Measurements from ENCODE around the gene CDKN2AIP. TPM values are rescaled to one million over a fixed set of nuclear protein-coding genes. Genes with fewer than 3 reads are reported as not detected.
"Not testable (repeated sequence)": the region's sequence is repeated elsewhere in the genome, so short reads cannot be mapped to it uniquely, and the experiment has no call there.

CDKN2AIP gene
- total RNA-seq, 2 experiments from 2014 or later: 31.2 to 36.3 TPM

DNA sequence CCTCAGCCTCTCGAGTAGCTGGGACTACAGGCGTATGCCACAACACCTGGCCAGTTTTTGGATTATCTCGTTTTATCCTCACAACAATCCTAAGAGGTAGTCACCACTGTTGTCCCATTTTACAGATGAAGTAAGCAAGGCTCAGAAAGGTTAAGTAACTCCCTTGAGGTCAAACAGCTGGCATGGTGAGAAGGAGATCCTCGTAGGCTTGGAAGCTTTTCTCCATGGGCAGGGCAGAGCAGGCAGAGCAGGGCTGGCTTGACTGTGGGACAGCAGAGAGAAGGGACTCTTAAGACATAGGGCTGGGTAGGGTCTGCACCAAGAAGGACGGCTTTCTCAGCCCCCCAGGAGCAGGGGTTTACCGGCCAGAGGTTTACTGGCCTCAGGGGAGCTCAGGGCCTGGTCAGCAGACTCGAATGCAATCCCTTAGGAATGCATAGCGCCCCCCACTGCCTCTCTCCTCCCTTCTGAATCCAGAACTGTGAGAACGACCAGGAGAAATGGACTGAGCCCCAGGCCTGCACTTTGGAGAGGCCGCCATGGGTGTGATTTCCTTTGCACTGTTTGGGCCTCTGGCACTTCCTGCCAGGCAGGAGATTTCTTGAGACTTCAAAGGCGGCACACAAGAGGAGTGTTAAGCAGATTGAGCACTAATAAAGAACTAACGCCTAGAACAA is 14.0 kb upstream of the CDKN2AIP start:
- no peak overlapping the region for H3K4me3 ChIP-seq (ENCODE audit: low read depth, low read length, poor library complexity, severe bottlenecking)
- no TSS peak for BruUV-seq (replicated peaks)
- no peak overlapping the region for H3K27ac ChIP-seq (ENCODE audit: low read depth, low read length, poor library complexity, severe bottlenecking)
- POLR2A ChIA-PET: interaction anchor here (0.7 kb wide), 1 partner anchor 243 kb away, joined by 3 read pairs; no protein-coding TSS in a partner anchor
- no peak for TF ChIP-seq EZH2phosphoT487 (IDR thresholded peaks at IDR 0.05; ENCODE audit: borderline replicate concordance, low read depth, low read length)
- TF ChIP-seq CTCF (conservative IDR thresholded peaks at IDR 0.05; ENCODE audit: low read length): 0 out of 2 replicates have a peak, but pooled peaks have one; percentile 18
- H3K4me2 ChIP-seq (ENCODE audit: low read length): peak overlapping the region; percentile 20
- peak overlapping the region; percentile 92 for H2AFZ ChIP-seq (ENCODE audit: low read length)
- peaks cover 7% of the 10 kb centered on the region for H3K4me1 ChIP-seq (ENCODE audit: insufficient read depth, low read length, poor library complexity, severe bottlenecking)
- no peaks in the 10 kb centered on the region for H3K9me2 ChIP-seq (ENCODE audit: insufficient read depth, low read length)
- H3K36me3 ChIP-seq (ENCODE audit: insufficient read depth, low read length): no peaks in the 10 kb centered on the region
- no peaks in the 10 kb centered on the region for H3K9me3 ChIP-seq (ENCODE audit: low read length)
- CTCF ChIA-PET (ENCODE audit: unreplicated experiment): no interaction called here
- DNase-seq (ENCODE audit: low spot score): peak; percentile 37
- intact Hi-C loops (cut with micrococcal nuclease; ENCODE audit: unreplicated experiment): no loop called here
- no peaks in the 10 kb centered on the region for H4K20me1 ChIP-seq (ENCODE audit: insufficient read depth, low read length)
- H3K79me2 ChIP-seq (ENCODE audit: insufficient read depth, low read depth, low read length): no peaks in the 10 kb centered on the region

DNA sequence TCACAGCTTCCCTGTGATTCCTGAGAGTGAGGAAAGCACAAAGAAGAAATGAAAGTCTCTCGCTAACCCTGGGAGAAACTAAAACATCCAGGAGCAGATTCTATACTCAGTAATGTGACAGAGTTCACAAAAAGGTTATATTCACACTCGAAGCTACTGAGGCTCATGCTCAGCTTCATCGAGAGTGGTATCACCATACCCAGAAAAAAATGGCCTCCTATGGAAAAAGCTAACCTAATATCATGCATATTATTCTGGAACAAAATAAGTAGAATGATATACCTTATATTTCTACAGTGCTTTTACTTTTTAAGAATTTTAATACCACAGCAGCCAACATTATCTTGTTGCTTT is 13.5 kb upstream of the CDKN2AIP start:
- no peaks in the 10 kb centered on the region for H3K9me2 ChIP-seq (ENCODE audit: insufficient read depth, low read length)
- H3K27ac ChIP-seq (ENCODE audit: low read depth, low read length, poor library complexity, severe bottlenecking): no peak overlapping the region
- H3K9me3 ChIP-seq (ENCODE audit: low read length): no peaks in the 10 kb centered on the region
- no peaks in the 10 kb centered on the region for H4K20me1 ChIP-seq (ENCODE audit: insufficient read depth, low read length)
- H2AFZ ChIP-seq (ENCODE audit: low read length): peak overlapping the region; percentile 92
- TF ChIP-seq CTCF (conservative IDR thresholded peaks at IDR 0.05; ENCODE audit: low read length) (no peak), EZH2phosphoT487 (IDR thresholded peaks at IDR 0.05; ENCODE audit: borderline replicate concordance, low read depth, low read length) (no peak)
- intact Hi-C loops (cut with micrococcal nuclease; ENCODE audit: unreplicated experiment): no loop called here
- peak overlapping the region; percentile 20 for H3K4me2 ChIP-seq (ENCODE audit: low read length)
- peaks cover 7% of the 10 kb centered on the region for H3K4me1 ChIP-seq (ENCODE audit: insufficient read depth, low read length, poor library complexity, severe bottlenecking)
- no peak overlapping the region for H3K4me3 ChIP-seq (ENCODE audit: low read depth, low read length, poor library complexity, severe bottlenecking)
- no peak for DNase-seq (ENCODE audit: low spot score)
- ChIA-PET CTCF (ENCODE audit: unreplicated experiment) (no interaction called here), POLR2A (interaction anchor here (0.7 kb wide), 1 partner anchor 242 kb away, joined by 3 read pairs; no protein-coding TSS in a partner anchor)
- no peaks in the 10 kb centered on the region for H3K36me3 ChIP-seq (ENCODE audit: insufficient read depth, low read length)
- BruUV-seq (replicated peaks): no TSS peak
- no peaks in the 10 kb centered on the region for H3K79me2 ChIP-seq (ENCODE audit: insufficient read depth, low read depth, low read length)

DNA sequence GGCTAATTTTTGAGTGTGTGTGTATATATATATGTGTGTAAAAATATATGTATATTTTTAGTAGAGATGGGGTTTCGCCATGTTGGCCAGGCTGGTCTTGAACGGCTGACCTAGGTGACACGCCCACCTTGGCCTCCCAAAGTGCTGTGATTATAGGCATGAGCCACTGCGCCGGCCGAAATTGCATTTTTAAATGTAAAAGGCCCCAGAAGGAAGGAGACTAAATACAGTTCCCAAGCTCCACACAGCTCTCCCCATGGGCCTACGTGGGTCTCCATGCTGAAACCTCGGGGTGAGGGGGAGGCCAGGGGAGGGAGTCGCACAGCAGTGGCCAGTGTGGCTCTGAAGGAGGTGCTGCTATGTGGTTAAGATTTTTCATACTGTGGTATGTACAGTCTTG is 12.8 kb upstream of the CDKN2AIP start:
- Histone ChIP-seq H4K20me1 (ENCODE audit: insufficient read depth, low read length) (no peaks in the 10 kb centered on the region), H3K36me3 (ENCODE audit: insufficient read depth, low read length) (no peaks in the 10 kb centered on the region), H3K9me3 (ENCODE audit: low read length) (no peaks in the 10 kb centered on the region), H2AFZ (ENCODE audit: low read length) (no peak overlapping the region; the same call in 1 of the 2 replicates), H3K4me3 (ENCODE audit: low read depth, low read length, poor library complexity, severe bottlenecking) (no peak overlapping the region), H3K4me1 (ENCODE audit: insufficient read depth, low read length, poor library complexity, severe bottlenecking) (peaks cover 7% of the 10 kb centered on the region), H3K79me2 (ENCODE audit: insufficient read depth, low read depth, low read length) (no peaks in the 10 kb centered on the region), H3K9me2 (ENCODE audit: insufficient read depth, low read length) (no peaks in the 10 kb centered on the region), H3K4me2 (ENCODE audit: low read length) (no peak overlapping the region), H3K27ac (ENCODE audit: low read depth, low read length, poor library complexity, severe bottlenecking) (no peak overlapping the region)
- BruUV-seq (replicated peaks): no TSS peak
- ChIA-PET POLR2A (interaction anchor here (0.7 kb wide), 1 partner anchor 369 kb away, joined by 3 read pairs; no protein-coding TSS in a partner anchor), CTCF (ENCODE audit: unreplicated experiment) (no interaction called here)
- TF ChIP-seq CTCF (conservative IDR thresholded peaks at IDR 0.05; ENCODE audit: low read length): no peak
- no peak for TF ChIP-seq EZH2phosphoT487 (IDR thresholded peaks at IDR 0.05; ENCODE audit: borderline replicate concordance, low read depth, low read length)
- intact Hi-C loops (cut with micrococcal nuclease; ENCODE audit: unreplicated experiment): no loop called here
- DNase-seq (ENCODE audit: low spot score): no peak

GRCh38 chr4:183433183-183433582 is 11.3 kb upstream of the CDKN2AIP start:
- intact Hi-C loops (cut with micrococcal nuclease; ENCODE audit: unreplicated experiment); H3K4me3 ChIP-seq (ENCODE audit: low read depth, low read length, poor library complexity, severe bottlenecking); H3K79me2 ChIP-seq (ENCODE audit: insufficient read depth, low read depth, low read length); H3K9me2 ChIP-seq (ENCODE audit: insufficient read depth, low read length); H4K20me1 ChIP-seq (ENCODE audit: insufficient read depth, low read length); H3K4me2 ChIP-seq (ENCODE audit: low read length); H3K4me1 ChIP-seq (ENCODE audit: insufficient read depth, low read length, poor library complexity, severe bottlenecking); DNase-seq (ENCODE audit: low spot score); H3K9me3 ChIP-seq (ENCODE audit: low read length); H2AFZ ChIP-seq (ENCODE audit: low read length); CTCF ChIA-PET (ENCODE audit: unreplicated experiment); BruUV-seq (replicated peaks); H3K36me3 ChIP-seq (ENCODE audit: insufficient read depth, low read length); H3K27ac ChIP-seq (ENCODE audit: low read depth, low read length, poor library complexity, severe bottlenecking): not testable (repeated sequence)
- POLR2A ChIA-PET: interaction anchor here (0.6 kb wide), 1 partner anchor 26 kb away, joined by 3 read pairs; no protein-coding TSS in a partner anchor
